D721Med (cell line): ENCODE results near the gene ATP2B2.

Experiments used
- DNase-seq: peaks from one replicate; pipeline ENCODE4 v3.0.0; 2011; ENCODE audit warnings: low spot score; ENCODE audit not compliant: insufficient read length
- FAIRE-seq: peaks from 2 replicates; lab custom pipeline; 2011; peaks lifted over from hg19 to GRCh38; lab: Jason Lieb, UNC
- CTCF ChIP-seq: IDR thresholded peaks from 2 replicates; pipeline ENCODE4 v1.5.1; 2012; ENCODE audit warnings: mild to moderate bottlenecking, control low read depth; ENCODE audit not compliant: insufficient read depth; ENCODE audit errors: missing control alignments

Gene ATP2B2

GRCh38 chr3:10285272-10286132, 219.9 kb downstream of the ATP2B2 start:
- TF ChIP-seq CTCF, result no peak
- DNase-seq, result no peak
- FAIRE-seq, result no peak

- DNase-seq, result no peak
- FAIRE-seq, result no peak
- TF ChIP-seq CTCF, result no peak
Observed at GRCh38 chr3:10284496-10284895, 220.9 kb downstream of the ATP2B2 start.

- FAIRE-seq (no peak), DNase-seq (no peak)
- no peak for TF ChIP-seq CTCF
Observed at GRCh38 chr3:10283638-10284037, 221.7 kb downstream of the ATP2B2 start.

GRCh38 chr3:10281951-10282350, 223.4 kb downstream of the ATP2B2 start:
- no peak for FAIRE-seq
- no peak for TF ChIP-seq CTCF
- no peak for DNase-seq

- no peak for FAIRE-seq
- DNase-seq, result no peak
- no peak for TF ChIP-seq CTCF
Observed at GRCh38 chr3:10280571-10280970, 224.8 kb downstream of the ATP2B2 start.

GRCh38 chr3:10280177-10280529, 225.2 kb downstream of the ATP2B2 start:
- DNase-seq (no peak), FAIRE-seq (no peak)
- no peak for TF ChIP-seq CTCF
